Stimulated activated CD8-positive, alpha-beta memory T cell treated with anti-CD3 and anti-CD28 coated beads, Interleukin-12 subunit alpha, Interleukin-12 subunit beta, amount 100 ng/mL, for 4 hours (primary cell): ENCODE measurements around the gene SUPT3H.
"Not testable (repeated sequence)": the region's sequence is repeated elsewhere in the genome, so short reads cannot be mapped to it uniquely, and the experiment has no call there.

Experiments
- DNase-seq: peaks from one replicate; pipeline ENCODE4 v3.0.0-alpha.2; 2020; ENCODE audit warnings: low read depth

SUPT3H gene

DNA sequence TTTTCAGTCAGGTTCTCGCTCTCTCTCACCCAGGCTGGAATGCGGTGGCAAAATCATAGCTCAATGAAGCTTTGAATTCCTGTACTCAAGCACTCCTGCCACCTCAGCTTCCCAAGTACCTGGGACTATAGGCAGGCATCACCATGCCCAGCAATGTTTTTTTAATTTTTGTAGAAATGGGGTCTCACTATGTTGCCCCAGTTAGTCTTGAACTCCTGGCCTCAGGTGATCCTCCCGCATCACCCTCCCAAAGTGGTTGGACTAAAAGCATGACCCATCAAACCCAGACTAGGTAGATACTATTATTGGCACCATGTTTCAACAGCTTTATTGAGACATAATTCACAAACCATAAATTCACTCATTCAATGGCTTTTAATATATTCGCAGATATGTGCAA, 122.3 kb downstream of the SUPT3H start:
- no peak for DNase-seq

DNA sequence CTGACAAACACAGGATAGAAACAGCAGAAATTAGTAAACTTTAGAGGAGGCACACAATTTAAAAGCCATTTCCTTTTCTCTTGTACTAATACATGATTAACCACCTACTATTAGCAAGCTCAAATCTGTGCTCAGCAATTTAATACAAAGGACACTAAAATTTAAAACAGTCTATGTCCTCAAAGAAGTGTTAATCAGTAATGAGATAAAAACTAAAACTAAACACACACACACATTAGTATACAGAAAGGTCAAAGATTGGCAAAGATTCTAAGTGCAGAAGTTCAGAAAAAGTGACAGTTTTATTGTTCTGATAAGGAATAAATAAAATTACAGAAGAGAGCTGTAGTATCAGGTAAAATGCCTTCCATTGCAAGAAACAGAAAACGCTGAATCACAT, 123.5 kb downstream of the SUPT3H start:
- no peak for DNase-seq

DNA sequence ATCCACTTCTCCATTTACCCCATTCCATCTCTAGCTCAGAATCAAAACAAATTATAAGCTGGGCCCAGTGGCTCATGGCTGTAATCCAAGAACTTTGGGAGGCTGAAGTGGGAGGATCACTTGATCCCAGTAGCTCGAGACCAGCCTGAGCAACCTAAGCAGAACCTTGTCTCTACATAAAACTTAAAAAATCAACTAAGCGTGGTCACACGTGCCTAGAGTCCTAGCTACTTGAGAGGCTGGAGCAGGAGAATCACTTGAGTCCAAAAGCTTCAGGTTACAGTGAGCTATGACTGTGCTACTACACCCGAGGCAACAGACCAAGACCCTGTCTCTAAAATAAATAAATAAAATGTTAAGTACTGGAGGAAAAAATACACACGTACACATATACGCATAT, 124.3 kb downstream of the SUPT3H start:
- DNase-seq = no peak

GRCh38 chr6:45231660-45232059, 146.1 kb downstream of the SUPT3H start:
- DNase-seq = no peak

- DNase-seq = no peak
Observed at GRCh38 chr6:45229416-45229815, 148.3 kb downstream of the SUPT3H start.

DNA sequence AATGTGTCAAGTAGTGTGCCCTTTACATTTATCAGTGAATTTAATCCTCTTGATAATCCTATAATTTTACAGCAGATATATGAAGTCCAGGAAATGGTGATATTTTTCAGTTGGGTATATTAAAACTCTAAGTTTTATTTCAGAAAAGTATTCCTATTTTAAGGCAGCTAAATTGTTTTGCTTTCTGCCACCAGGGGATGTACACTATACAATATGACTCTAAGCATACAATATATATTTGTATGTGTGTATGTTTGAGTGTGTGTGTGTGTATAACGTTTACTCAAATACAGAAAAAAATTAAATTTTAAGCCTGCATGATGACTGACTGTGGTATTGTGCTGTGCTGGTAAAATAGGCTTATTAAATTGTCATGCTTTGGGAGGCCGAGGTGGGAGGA, 151.7 kb downstream of the SUPT3H start:
- DNase-seq = no peak

DNA sequence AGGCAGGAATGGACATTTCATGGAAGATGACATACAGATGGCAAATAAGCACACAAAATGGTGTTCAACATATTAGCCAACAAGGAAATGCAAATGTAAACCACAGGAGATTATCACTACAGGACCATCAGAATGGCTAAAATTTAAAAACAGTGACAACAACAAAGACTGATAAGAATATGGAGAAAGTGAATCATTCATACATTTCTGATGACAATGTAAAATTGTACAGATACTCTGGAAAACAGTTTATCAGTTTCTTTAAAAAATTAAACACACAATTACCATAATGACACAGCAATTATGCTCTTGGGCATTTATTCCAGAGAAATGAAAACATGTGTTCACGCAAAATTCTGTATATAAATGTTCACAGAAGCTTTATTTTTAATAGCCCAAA, 155.4 kb downstream of the SUPT3H start:
- no peak for DNase-seq

DNA sequence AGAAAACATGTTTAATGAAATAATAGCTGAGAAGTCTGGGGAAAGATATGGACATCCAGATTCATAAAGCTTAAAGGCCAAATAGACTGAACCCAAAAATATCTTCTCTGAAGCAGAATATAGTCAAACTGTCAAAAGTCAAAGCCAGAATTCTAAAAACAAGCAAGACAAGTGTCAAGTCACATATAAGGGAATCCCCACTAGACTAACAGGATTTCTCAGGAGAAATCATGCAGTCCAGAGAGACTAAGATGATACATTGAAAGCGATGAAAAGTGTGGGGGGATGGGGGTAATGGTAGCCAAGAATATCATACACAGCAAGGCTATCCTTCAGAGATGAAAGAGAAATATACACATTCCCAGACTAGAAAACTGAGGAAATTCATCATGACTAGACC, 162.0 kb downstream of the SUPT3H start:
- no peak for DNase-seq

GRCh38 chr6:45212976-45213375, 164.8 kb downstream of the SUPT3H start:
- no peak for DNase-seq

DNA sequence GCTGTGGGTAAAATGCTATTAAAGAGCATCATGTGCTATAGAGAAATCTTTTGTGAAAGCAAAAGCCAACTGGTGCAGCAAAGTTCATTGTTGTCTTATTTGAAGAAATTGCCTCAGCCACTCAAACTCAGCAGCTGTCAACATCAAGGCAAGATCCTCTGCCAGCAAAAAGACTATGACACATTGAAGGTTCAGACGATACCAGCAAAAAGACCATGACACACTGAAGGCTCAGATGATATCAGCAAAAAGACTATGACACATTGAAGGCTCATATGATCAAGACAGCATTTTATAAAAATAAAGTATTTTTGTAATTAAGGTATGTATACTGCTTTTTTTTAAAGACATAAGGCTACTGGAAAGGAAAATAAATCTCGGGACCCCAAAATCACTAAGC, 168.0 kb downstream of the SUPT3H start:
- no peak for DNase-seq

- DNase-seq = no peak
Observed at GRCh38 chr6:45206793-45207492, 170.8 kb downstream of the SUPT3H start.

- DNase-seq = no peak
Observed at GRCh38 chr6:45201484-45201883, 176.2 kb downstream of the SUPT3H start.

GRCh38 chr6:45200510-45200909, 177.2 kb downstream of the SUPT3H start:
- DNase-seq = no peak

GRCh38 chr6:45199554-45199953, 178.2 kb downstream of the SUPT3H start:
- DNase-seq = no peak

DNA sequence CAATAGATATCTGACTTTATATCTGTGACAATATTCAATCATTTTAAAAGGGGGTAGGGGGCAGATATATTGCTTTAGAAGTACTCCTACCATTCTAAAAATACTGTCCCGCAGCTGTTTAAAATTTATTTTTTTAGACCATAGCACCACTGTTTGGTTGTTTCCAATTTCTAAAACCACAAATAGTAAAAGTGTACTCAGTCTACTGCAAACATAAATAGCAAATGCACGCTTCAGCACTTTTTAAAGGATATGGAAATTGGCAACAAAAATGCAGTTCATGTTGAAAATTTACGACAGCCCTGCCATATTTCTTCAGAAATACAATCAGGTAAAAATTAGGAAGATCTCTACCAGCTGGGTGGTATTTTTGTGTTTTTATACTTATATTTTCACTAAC, 181.6 kb downstream of the SUPT3H start:
- DNase-seq = no peak

DNA sequence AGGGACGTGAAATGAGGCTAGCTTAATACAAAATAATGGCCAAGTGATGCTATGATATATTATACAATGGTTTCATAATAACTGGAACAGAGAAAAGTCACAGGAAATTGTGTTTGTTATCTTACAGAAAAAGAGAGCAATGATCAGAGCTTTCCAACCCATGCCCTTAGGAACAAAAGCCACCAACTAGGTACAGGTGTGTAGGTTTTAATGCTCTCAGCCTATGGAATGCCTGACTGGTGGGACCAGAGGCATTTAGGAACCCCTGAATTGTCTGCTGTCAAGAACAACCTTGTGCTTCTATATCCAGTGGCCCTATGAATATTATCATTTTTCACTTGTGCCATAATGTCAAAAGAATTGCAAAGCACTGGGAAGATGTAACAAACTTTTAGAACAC, 182.6 kb downstream of the SUPT3H start:
- no peak for DNase-seq

GRCh38 chr6:45192556-45192955, 185.2 kb downstream of the SUPT3H start:
- no peak for DNase-seq

GRCh38 chr6:45191414-45191813, 186.3 kb downstream of the SUPT3H start:
- no peak for DNase-seq

DNA sequence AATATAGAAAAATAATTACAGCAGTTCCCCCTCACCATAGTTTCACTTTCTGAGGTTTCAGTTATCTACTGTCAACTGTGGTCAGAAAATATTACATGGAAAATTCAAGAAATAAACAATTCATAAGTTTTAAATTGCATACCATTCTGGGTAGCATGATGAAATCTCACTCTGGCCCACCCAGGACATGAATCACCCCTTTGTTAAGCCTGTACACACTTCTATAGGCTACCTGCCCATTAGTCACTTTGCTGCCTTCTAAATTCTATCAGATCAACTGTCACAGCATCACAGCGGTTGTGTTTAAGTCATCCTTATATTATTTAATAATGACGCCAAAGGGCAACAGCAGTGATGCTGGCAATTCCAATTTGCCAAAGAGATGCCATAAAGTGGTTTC, 189.9 kb downstream of the SUPT3H start:
- DNase-seq = no peak

DNA sequence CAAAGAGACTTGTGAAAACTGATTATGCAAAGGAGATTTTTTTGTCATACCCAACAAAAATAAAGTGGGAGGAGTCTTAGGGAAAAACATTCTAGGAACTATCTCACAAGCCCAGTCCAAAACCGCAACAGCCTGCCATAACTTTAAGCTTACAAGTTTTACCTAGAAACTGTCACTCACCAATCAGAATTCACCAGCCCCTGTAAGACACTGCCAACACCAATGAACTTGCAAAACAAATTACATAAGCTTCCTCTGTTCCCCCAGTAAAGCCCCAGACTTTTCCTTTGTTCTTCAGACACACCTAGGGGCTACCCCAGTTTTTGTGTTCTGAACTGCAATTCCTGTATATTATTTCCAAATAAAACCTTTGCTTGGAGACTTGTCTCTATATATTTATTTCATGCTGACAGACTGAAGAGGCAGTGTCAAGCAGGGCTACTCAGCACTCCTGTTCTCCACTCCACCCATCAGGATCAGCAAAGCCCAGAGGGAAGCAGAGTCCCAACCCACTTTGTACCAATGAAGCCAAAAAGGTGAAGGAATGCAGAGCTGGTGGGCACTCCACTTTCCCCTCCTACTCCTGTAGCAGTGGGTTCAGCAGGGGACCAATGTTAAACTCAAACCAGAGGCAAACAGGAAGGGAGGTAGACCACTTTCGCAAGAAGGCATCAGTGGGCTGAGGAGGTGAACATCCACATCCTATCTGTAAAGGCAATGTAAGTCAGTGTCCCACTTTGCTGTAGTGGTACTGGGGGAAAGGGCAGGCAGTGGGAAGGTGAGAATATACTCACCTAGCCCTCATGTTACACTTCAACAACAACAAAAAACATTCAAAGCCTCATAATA, 192.1 kb downstream of the SUPT3H start:
- no peak for DNase-seq

GRCh38 chr6:45184937-45185336, 192.8 kb downstream of the SUPT3H start:
- no peak for DNase-seq

DNA sequence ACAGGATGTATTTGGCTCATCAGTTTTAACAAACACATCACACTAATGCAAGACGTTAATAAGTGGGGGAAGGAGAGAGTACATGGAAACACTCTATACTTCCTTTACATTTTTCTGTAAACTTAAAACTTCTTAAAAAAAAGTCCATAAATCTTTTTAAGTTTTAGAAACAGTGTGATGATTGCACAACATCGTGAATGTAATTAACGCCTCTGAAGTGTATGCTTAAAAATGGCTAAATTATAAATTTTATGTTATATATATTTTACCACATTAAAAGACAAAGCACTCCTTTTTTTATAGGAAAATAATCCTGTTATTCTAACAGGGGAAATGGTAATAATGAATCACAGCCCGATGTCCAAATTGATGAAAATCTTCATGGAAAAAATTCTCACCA, 193.7 kb downstream of the SUPT3H start:
- DNase-seq = no peak

DNA sequence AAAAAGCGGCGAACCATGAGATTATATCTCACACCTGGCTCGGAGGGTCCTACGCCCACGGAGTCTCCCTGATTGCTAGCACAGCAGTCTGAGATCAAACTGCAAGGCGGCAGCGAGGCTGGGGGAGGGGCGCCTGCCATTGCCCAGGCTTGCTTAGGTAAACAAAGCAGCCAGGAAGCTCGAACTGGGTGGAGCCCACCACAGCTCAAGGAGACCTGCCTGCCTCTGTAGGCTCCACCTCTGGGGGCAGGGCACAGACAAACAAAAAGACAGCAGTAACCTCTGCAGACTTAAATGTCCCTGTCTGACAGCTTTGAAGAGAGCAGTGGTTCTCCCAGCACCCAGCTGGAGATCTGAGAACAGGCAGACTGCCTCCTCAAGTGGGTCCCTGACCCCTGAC, 201.4 kb downstream of the SUPT3H start:
- DNase-seq = not testable (repeated sequence)

GRCh38 chr6:45175272-45175671, 202.5 kb downstream of the SUPT3H start:
- no peak for DNase-seq
